Lung (tissue), 12 donors: ENCODE data around the gene AP1S2. TPM values are rescaled to one million over a fixed set of nuclear protein-coding genes. Genes with fewer than 3 reads are reported as not detected.
"Not testable (repeated sequence)": the region's sequence is repeated elsewhere in the genome, so short reads cannot be mapped to it uniquely, and the experiment has no call there.

Source experiments
- ATAC-seq: fragments of 200-7000 bp; cut with Tn5 transposase; one replicate; pipeline ENCODE4 v1.9.1; 2020; ENCODE audit warnings: moderate number of reproducible peaks; ENCODE audit not compliant: insufficient read depth, low FRiP score
- DNase-seq, 3 donors: peaks; one replicate each; pipeline ENCODE4 v3.0.0-alpha.2; 2013 to 2017
- H3K27ac ChIP-seq, 2 donors: one replicate each; pipeline ENCODE4 v1.5.1; 2013; ENCODE audit warnings: mild to moderate bottlenecking in 2 of 2, moderate library complexity in 2 of 2, control low read depth in 1 of 2, inconsistent platforms in 1 of 2, low read depth in 1 of 2, low read length in 1 of 2
- H3K27me3 ChIP-seq, 3 donors: one replicate each; pipeline ENCODE4 v1.5.1; 2013; ENCODE audit warnings: low read length in 2 of 3; ENCODE audit not compliant: control insufficient read depth in 3 of 3, insufficient read depth in 3 of 3
- H3K36me3 ChIP-seq, 4 donors: one replicate each; pipeline ENCODE4 v1.5.1; 2013; ENCODE audit warnings: low read length in 4 of 4, mild to moderate bottlenecking in 1 of 4, moderate library complexity in 1 of 4; ENCODE audit not compliant: control insufficient read depth in 4 of 4, insufficient read depth in 4 of 4
- H3K4me1 ChIP-seq, 5 donors: one replicate each; pipeline ENCODE4 v1.5.1; 2013; ENCODE audit warnings: low read length in 5 of 5, mild to moderate bottlenecking in 2 of 5, moderate library complexity in 1 of 5; ENCODE audit not compliant: control insufficient read depth in 5 of 5, insufficient read depth in 5 of 5
- H3K4me3 ChIP-seq: one replicate; pipeline ENCODE4 v1.5.1; 2013; ENCODE audit warnings: mild to moderate bottlenecking, control low read depth, moderate library complexity
- H3K9ac ChIP-seq, 2 donors: one replicate each; pipeline ENCODE4 v1.5.1; 2013; ENCODE audit warnings: low read length in 2 of 2, control low read depth in 1 of 2; ENCODE audit not compliant: insufficient read depth in 1 of 2
- H3K9me3 ChIP-seq, 4 donors: one replicate each; pipeline ENCODE4 v1.5.1; 2013; ENCODE audit warnings: low read length in 3 of 4, mild to moderate bottlenecking in 1 of 4, moderate library complexity in 1 of 4; ENCODE audit not compliant: control insufficient read depth in 4 of 4, insufficient read depth in 3 of 4
- CTCF ChIP-seq: IDR thresholded peaks from 2 replicates; pipeline ENCODE4 v1.5.1; 2012; ENCODE audit warnings: mild to moderate bottlenecking; ENCODE audit errors: control extremely low read depth, extremely low read depth
- WGBS, 2 donors: extraction: QIAGEN DNeasy Blood & Tissue Kit; methylation state at CpG; one replicate each; pipeline ENCODE4 v1.1.7; 2013; 5-methylcytosine and 5-hydroxymethylcytosine counted together
- polyA plus RNA-seq, 2 donors: library from polyadenylated mRNA; stranded (reverse); fragments of 200-250 nt; gene quantifications; one replicate each; pipeline ENCODE4 v1.2.1, GENCODE V29; 2013
- total RNA-seq, 2 donors: library from RNA; depleted of rRNA in 1 of 2; stranded (reverse); fragments of >200 nt in 1 of 2; gene quantifications; one replicate each; pipeline ENCODE4 v1.2.1, GENCODE V29; 2014 to 2021
- donor health status: control.
- donor health status: control.
- donor health status: Bipolar disorder and iron deficiency.
- donor health status: healthy.
- donor health status: DM: yes; HTN: yes; CAD: no.

The AP1S2 gene
- total and polyA plus RNA-seq, 4 donors = 13.5 to 68.9 (median 25.5) TPM

- Histone ChIP-seq H3K4me3 (no peak overlapping the region), H3K27ac (no peak overlapping the region), H3K27me3 (peaks cover 0 to 21% (median 8%) of the 10 kb centered on the region in 3 donors), H3K9me3 (no peaks in the 10 kb centered on the region), H3K9ac (no peak overlapping the region), H3K4me1 (peaks cover 0 to 3% (median 0%) of the 10 kb centered on the region in 5 donors), H3K36me3 (peaks cover 0 to 4% (median 0%) of the 10 kb centered on the region in 4 donors)
- DNase-seq = no peak
- no peak for ATAC-seq
- 62 to 70% methylated on average over 3 of the region's 3 CpGs for WGBS, 2 donors
- no peak for TF ChIP-seq CTCF
These were observed 20.6 kb downstream of the AP1S2 start for GRCh38 chrX:15834053-15834452.

GRCh38 chrX:15831347-15831746, 23.3 kb downstream of the AP1S2 start:
- H3K36me3 ChIP-seq, ATAC-seq, H3K4me3 ChIP-seq, H3K4me1 ChIP-seq, DNase-seq, H3K9me3 ChIP-seq, H3K27ac ChIP-seq, H3K9ac ChIP-seq: not testable (repeated sequence)
- WGBS, 2 donors = 80% methylated on average over 1 of the region's 2 CpGs; no CpG with 5 or more reads in 1 of the 2 donors
- peaks cover 0 to 32% (median 8%) of the 10 kb centered on the region in 3 donors for H3K27me3 ChIP-seq

- Histone ChIP-seq H3K27me3 (peaks cover 0 to 28% (median 7%) of the 10 kb centered on the region in 3 donors), H3K4me1 (peaks cover 0 to 14% (median 0%) of the 10 kb centered on the region in 5 donors), H3K4me3 (no peak overlapping the region), H3K9me3 (no peaks in the 10 kb centered on the region), H3K9ac (no peak overlapping the region), H3K36me3 (peaks cover 0 to 5% (median 3%) of the 10 kb centered on the region in 4 donors), H3K27ac (no peak overlapping the region)
- DNase-seq (no peak), ATAC-seq (no peak)
- 82 to 91% methylated on average over 1 of the region's 1 CpG for WGBS, 2 donors
- TF ChIP-seq CTCF = no peak
These were observed 25.4 kb downstream of the AP1S2 start for GRCh38 chrX:15829217-15829616.

GRCh38 chrX:15825936-15826335, 28.7 kb downstream of the AP1S2 start:
- H3K27me3 ChIP-seq = peaks cover 0 to 32% (median 8%) of the 10 kb centered on the region in 3 donors
- ATAC-seq = no peak
- H3K9me3 ChIP-seq = no peaks in the 10 kb centered on the region
- no peak overlapping the region for H3K27ac ChIP-seq
- H3K36me3 ChIP-seq = peaks cover 0 to 15% (median 6%) of the 10 kb centered on the region in 4 donors
- peak in 2 of 3 donors; percentile 68 to 70 for DNase-seq
- no peak overlapping the region for H3K4me3 ChIP-seq
- no peak for TF ChIP-seq CTCF
- no peak overlapping the region for H3K9ac ChIP-seq
- H3K4me1 ChIP-seq = peaks cover 0 to 14% (median 0%) of the 10 kb centered on the region in 5 donors
- WGBS, 2 donors = 81 to 87% methylated on average over 5 of the region's 5 CpGs
